Measurements from ENCODE around the gene CISH.

DNA sequence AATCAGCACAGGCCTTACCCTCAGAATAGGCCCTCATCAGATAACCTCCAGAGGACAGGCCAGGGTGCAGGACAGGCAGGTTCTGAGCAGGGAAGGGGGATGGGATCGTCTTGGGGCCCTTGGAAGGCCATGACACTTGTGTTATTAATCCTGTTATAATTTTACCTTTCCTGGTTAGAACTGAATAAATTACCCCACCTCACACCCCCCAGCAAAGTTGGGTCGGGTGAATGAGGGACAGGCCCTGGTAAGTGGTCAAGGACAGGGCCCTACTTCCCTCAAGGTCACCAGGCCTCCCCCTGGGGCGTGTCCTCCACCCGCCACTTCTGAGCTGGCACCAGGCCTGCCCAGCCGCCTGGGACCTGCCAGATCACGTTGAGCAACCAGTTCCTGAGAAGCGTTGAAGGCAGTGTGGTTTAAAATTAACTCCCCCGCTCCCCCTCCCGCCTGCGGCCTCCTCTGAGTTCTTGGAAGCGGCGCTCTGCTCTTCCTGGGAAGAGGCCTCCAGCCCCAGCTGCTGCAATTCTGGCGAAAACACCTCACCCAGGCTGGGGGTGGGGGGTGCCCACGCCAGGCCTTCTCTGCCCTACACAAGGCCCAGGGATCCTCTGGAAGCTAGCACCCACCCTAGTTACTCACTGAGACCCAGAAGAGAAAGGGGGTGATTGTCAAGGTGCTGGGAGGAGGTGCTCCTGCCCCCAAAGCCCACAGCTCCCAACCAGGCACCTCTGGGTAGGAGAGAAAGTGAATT, 10.6 kb downstream of the CISH start:
- TF ChIP-seq, protein P1, sequence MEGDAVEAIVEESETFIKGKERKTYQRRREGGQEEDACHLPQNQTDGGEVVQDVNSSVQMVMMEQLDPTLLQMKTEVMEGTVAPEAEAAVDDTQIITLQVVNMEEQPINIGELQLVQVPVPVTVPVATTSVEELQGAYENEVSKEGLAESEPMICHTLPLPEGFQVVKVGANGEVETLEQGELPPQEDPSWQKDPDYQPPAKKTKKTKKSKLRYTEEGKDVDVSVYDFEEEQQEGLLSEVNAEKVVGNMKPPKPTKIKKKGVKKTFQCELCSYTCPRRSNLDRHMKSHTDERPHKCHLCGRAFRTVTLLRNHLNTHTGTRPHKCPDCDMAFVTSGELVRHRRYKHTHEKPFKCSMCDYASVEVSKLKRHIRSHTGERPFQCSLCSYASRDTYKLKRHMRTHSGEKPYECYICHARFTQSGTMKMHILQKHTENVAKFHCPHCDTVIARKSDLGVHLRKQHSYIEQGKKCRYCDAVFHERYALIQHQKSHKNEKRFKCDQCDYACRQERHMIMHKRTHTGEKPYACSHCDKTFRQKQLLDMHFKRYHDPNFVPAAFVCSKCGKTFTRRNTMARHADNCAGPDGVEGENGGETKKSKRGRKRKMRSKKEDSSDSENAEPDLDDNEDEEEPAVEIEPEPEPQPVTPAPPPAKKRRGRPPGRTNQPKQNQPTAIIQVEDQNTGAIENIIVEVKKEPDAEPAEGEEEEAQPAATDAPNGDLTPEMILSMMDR (IDR thresholded peaks at IDR 0.05) = no peak
- no peak for TF ChIP-seq POLR2A (IDR thresholded peaks at IDR 0.05)

All from testis (tissue), 2 donors.